Measurements from ENCODE around the gene SPAG7.

DNA sequence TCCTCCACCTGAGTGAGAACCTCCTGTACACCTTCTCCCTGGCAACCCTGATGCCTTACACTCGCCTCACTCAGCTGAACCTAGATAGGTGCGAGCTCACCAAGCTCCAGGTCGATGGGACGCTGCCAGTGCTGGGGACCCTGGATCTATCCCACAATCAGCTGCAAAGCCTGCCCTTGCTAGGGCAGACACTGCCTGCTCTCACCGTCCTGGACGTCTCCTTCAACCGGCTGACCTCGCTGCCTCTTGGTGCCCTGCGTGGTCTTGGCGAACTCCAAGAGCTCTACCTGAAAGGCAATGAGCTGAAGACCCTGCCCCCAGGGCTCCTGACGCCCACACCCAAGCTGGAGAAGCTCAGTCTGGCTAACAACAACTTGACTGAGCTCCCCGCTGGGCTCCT, 34.9 kb downstream of the SPAG7 start:
- TF ChIP-seq CTCF (IDR thresholded peaks at IDR 0.05 in 4 of 5, conservative IDR thresholded peaks at IDR 0.05 in 1 of 5): no peak
- no peak for TF ChIP-seq POLR2A (IDR thresholded peaks at IDR 0.05)

All from gastrocnemius medialis (tissue), 4 donors.